ENCODE data around the gene PTPRR. TPM values are rescaled to one million over a fixed set of nuclear protein-coding genes. Genes with fewer than 3 reads are reported as not detected.

PTPRR gene
- total and polyA plus RNA-seq, 10 of the 15 experiments (the other 5 are each of a cell fraction or from before 2014, with no cell fraction given) = 0.14 to 3.1 (median 0.42) TPM

GRCh38 chr12:70883855-70884254, 36.7 kb downstream of the PTPRR start (continued):
- TF ChIP-seq E2F4 (IDR thresholded peaks at IDR 0.05; ENCODE audit: low read depth, low read length) (no peak), SPI1 (IDR thresholded peaks at IDR 0.05; ENCODE audit: borderline replicate concordance, insufficient read depth, low read depth, low read length) (no peak), ZNF592 (IDR thresholded peaks at IDR 0.05) (no peak), IRF3 (IDR thresholded peaks at IDR 0.05) (no peak), BCLAF1 (IDR thresholded peaks at IDR 0.05) (no peak), CUX1 (IDR thresholded peaks at IDR 0.05; ENCODE audit: insufficient replicate concordance, low read depth, low read length) (no peak), POLR2AphosphoS5 (IDR thresholded peaks at IDR 0.05; ENCODE audit: low read length) (no peak)
